Lung (tissue), 12 donors: ENCODE data around the gene IGLL5. TPM values are rescaled to one million over a fixed set of nuclear protein-coding genes. Genes with fewer than 3 reads are reported as not detected.

Experiments used
- ATAC-seq: fragments of 200-7000 bp; cut with Tn5 transposase; one replicate; pipeline ENCODE4 v1.9.1; 2020; ENCODE audit warnings: moderate number of reproducible peaks; ENCODE audit not compliant: insufficient read depth, low FRiP score
- DNase-seq, 3 donors: peaks; one replicate each; pipeline ENCODE4 v3.0.0-alpha.2; 2013 to 2017
- H3K27ac ChIP-seq, 2 donors: one replicate each; pipeline ENCODE4 v1.5.1; 2013; ENCODE audit warnings: mild to moderate bottlenecking in 2 of 2, moderate library complexity in 2 of 2, control low read depth in 1 of 2, inconsistent platforms in 1 of 2, low read depth in 1 of 2, low read length in 1 of 2
- H3K27me3 ChIP-seq, 3 donors: one replicate each; pipeline ENCODE4 v1.5.1; 2013; ENCODE audit warnings: low read length in 2 of 3; ENCODE audit not compliant: control insufficient read depth in 3 of 3, insufficient read depth in 3 of 3
- H3K36me3 ChIP-seq, 4 donors: one replicate each; pipeline ENCODE4 v1.5.1; 2013; ENCODE audit warnings: low read length in 4 of 4, mild to moderate bottlenecking in 1 of 4, moderate library complexity in 1 of 4; ENCODE audit not compliant: control insufficient read depth in 4 of 4, insufficient read depth in 4 of 4
- H3K4me1 ChIP-seq, 5 donors: one replicate each; pipeline ENCODE4 v1.5.1; 2013; ENCODE audit warnings: low read length in 5 of 5, mild to moderate bottlenecking in 2 of 5, moderate library complexity in 1 of 5; ENCODE audit not compliant: control insufficient read depth in 5 of 5, insufficient read depth in 5 of 5
- H3K4me3 ChIP-seq: one replicate; pipeline ENCODE4 v1.5.1; 2013; ENCODE audit warnings: mild to moderate bottlenecking, control low read depth, moderate library complexity
- H3K9ac ChIP-seq, 2 donors: one replicate each; pipeline ENCODE4 v1.5.1; 2013; ENCODE audit warnings: low read length in 2 of 2, control low read depth in 1 of 2; ENCODE audit not compliant: insufficient read depth in 1 of 2
- H3K9me3 ChIP-seq, 4 donors: one replicate each; pipeline ENCODE4 v1.5.1; 2013; ENCODE audit warnings: low read length in 3 of 4, mild to moderate bottlenecking in 1 of 4, moderate library complexity in 1 of 4; ENCODE audit not compliant: control insufficient read depth in 4 of 4, insufficient read depth in 3 of 4
- CTCF ChIP-seq: IDR thresholded peaks from 2 replicates; pipeline ENCODE4 v1.5.1; 2012; ENCODE audit warnings: mild to moderate bottlenecking; ENCODE audit errors: control extremely low read depth, extremely low read depth
- WGBS, 2 donors: extraction: QIAGEN DNeasy Blood & Tissue Kit; methylation state at CpG; one replicate each; pipeline ENCODE4 v1.1.7; 2013; 5-methylcytosine and 5-hydroxymethylcytosine counted together
- polyA plus RNA-seq, 2 donors: library from polyadenylated mRNA; stranded (reverse); fragments of 200-250 nt; gene quantifications; one replicate each; pipeline ENCODE4 v1.2.1, GENCODE V29; 2013
- total RNA-seq, 2 donors: library from RNA; depleted of rRNA in 1 of 2; stranded (reverse); fragments of >200 nt in 1 of 2; gene quantifications; one replicate each; pipeline ENCODE4 v1.2.1, GENCODE V29; 2014 to 2021
- donor health status: control.
- donor health status: control.
- donor health status: Bipolar disorder and iron deficiency.
- donor health status: healthy.
- donor health status: DM: yes; HTN: yes; CAD: no.

Gene IGLL5
- total and polyA plus RNA-seq, 4 donors: 5.4 to 21.5 (median 11.3) TPM

GRCh38 chr22:22895776-22896445 lies 8.3 kb downstream of the IGLL5 start:
- Histone ChIP-seq H3K9me3 (peaks cover 0 to 4% (median 0%) of the 10 kb centered on the region in 4 donors), H3K4me3 (no peak overlapping the region), H3K27me3 (peaks cover 0 to 5% (median 0%) of the 10 kb centered on the region in 3 donors), H3K4me1 (no peaks in the 10 kb centered on the region), H3K27ac (no peak overlapping the region), H3K9ac (no peak overlapping the region), H3K36me3 (no peaks in the 10 kb centered on the region)
- 75 to 83% methylated on average over 6 of the region's 6 CpGs for WGBS, 2 donors
- no peak for TF ChIP-seq CTCF
- DNase-seq (no peak), ATAC-seq (no peak)

DNA sequence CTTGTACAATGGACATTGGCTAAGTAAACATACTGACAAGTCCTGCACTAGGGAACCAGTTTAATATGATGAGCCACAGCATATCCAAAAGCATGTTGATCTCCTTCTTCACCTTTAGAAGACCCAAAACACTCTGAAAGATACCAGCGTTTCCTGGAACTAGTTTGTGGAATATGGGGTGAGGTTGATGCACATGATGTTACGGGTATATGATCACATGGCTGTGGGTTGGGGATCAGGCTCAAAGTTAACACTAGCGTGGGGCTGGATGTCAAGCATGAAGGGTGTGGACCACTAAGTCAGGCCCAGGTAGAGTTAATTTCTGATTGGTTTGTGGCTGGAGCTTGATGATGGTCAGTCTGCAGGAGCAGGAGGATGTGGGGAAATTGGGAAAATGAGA lies 9.0 kb downstream of the IGLL5 start:
- Histone ChIP-seq H3K36me3 (no peaks in the 10 kb centered on the region), H3K27ac (no peak overlapping the region), H3K27me3 (peaks cover 0 to 2% (median 0%) of the 10 kb centered on the region in 3 donors), H3K4me3 (no peak overlapping the region), H3K9ac (no peak overlapping the region), H3K9me3 (peaks cover 0 to 4% (median 0%) of the 10 kb centered on the region in 4 donors), H3K4me1 (no peaks in the 10 kb centered on the region)
- 77 to 88% methylated on average over 3 of the region's 3 CpGs for WGBS, 2 donors
- DNase-seq: no peak
- ATAC-seq: no peak
- TF ChIP-seq CTCF: no peak

DNA sequence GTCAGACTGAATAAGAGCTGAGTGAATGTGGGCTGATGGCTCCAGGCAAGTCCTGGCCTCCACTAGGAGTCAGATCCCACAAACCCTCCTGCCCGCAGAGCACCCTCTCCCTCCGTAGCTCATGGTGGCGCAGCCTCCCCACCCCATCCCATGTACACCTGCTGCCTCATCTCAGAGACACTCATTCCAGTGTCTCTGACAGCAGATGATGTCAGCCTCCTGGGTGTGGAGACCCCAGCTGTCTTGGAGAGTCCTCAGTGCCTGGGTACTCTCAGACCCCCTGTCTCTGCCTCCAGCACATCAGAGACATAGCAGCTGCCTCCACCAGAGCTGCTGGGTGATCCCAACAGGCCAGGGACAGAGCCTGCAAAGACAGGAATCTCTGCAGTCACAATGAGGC lies 9.5 kb downstream of the IGLL5 start:
- Histone ChIP-seq H3K27ac (no peak overlapping the region), H3K9me3 (peaks cover 0 to 4% (median 0%) of the 10 kb centered on the region in 4 donors), H3K4me3 (no peak overlapping the region), H3K36me3 (no peaks in the 10 kb centered on the region), H3K4me1 (peaks cover 0 to 2% (median under 1%) of the 10 kb centered on the region in 5 donors), H3K27me3 (peaks cover 0 to 2% (median 0%) of the 10 kb centered on the region in 3 donors), H3K9ac (no peak overlapping the region)
- no peak for DNase-seq
- 80 to 86% methylated on average over 3 of the region's 3 CpGs for WGBS, 2 donors
- TF ChIP-seq CTCF: no peak
- ATAC-seq: no peak
